HepG2 (cell line): ENCODE results near the gene YPEL3. TPM values are rescaled to one million over a fixed set of nuclear protein-coding genes. Genes with fewer than 3 reads are reported as not detected.
A peak's percentile ranks its signal among the peaks of the same experiment; 100 is the strongest.

ENCODE experiments used
- FOXJ3 ChIP-seq: sonication (generic); formaldehyde crosslinking; IDR thresholded peaks from 2 replicates; pipeline ENCODE4 v1.4.0; 2020; ENCODE audit warnings: missing genetic modification reagents, mild to moderate bottlenecking, borderline replicate concordance
- KMT2A ChIP-seq: sonication (generic); formaldehyde crosslinking; IDR thresholded peaks from 2 replicates; pipeline ENCODE4 v1.4.0; 2020; ENCODE audit warnings: missing genetic modification reagents
- MLLT10 ChIP-seq: sonication (generic); formaldehyde crosslinking; IDR thresholded peaks from 2 replicates; pipeline ENCODE4 v1.4.0; 2020; ENCODE audit warnings: missing genetic modification reagents
- PCBP1 ChIP-seq: fragments of 200-400 bp; formaldehyde crosslinking; IDR thresholded peaks from 2 replicates; pipeline ENCODE4 v1.6.1; 2017; ENCODE audit warnings: mild to moderate bottlenecking, low read depth, low read length, borderline replicate concordance
- SETDB1 ChIP-seq: sonication (generic); formaldehyde crosslinking; IDR thresholded peaks from 2 replicates; pipeline ENCODE4 v1.5.1; 2020; ENCODE audit warnings: missing genetic modification reagents, mild to moderate bottlenecking, borderline replicate concordance
- SOX13 ChIP-seq, 3 experiments: fragments of 450-650 bp in 1 of 3; sonication (generic) in 1 of 3; formaldehyde crosslinking in 1 of 3; IDR thresholded peaks in 2 of 3; conservative IDR thresholded peaks in 1 of 3; 2 replicates each; pipeline versions ENCODE4 v1.5.0 to v1.6.1; 2016 to 2020; ENCODE audit warnings: antibody characterized with exemption in 1 of 3, mild to moderate bottlenecking in 1 of 3, missing compliant biosample characterization in 1 of 3, missing genetic modification reagents in 1 of 3, moderate library complexity in 1 of 3
- ZBTB20 ChIP-seq: sonication (generic); formaldehyde crosslinking; IDR thresholded peaks from 2 replicates; pipeline ENCODE4 v1.8.1; 2023; ENCODE audit warnings: missing genetic modification reagents, low read depth, mild to moderate bottlenecking, borderline replicate concordance
- ZBTB3 ChIP-seq: sonication (generic); formaldehyde crosslinking; IDR thresholded peaks from 2 replicates; pipeline ENCODE4 v1.4.0; 2020; ENCODE audit warnings: low read depth, mild to moderate bottlenecking, moderate library complexity, missing genetic modification reagents, borderline replicate concordance
- ZBTB43 ChIP-seq: sonication (generic); formaldehyde crosslinking; conservative IDR thresholded peaks from 2 replicates; pipeline ENCODE4 v1.4.0; 2020; ENCODE audit warnings: missing genetic modification reagents
- ZKSCAN1 ChIP-seq: fragments of 150-350 bp; IDR thresholded peaks from 2 replicates; pipeline ENCODE4 v1.6.1; 2014; ENCODE audit warnings: low read length
- ZMYM2 ChIP-seq: sonication (generic); formaldehyde crosslinking; IDR thresholded peaks from 2 replicates; pipeline ENCODE4 v1.8.0; 2022; ENCODE audit warnings: mild to moderate bottlenecking, missing genetic modification reagents
- ZNF282 ChIP-seq: fragments of 450-650 bp; IDR thresholded peaks from 2 replicates; pipeline ENCODE4 v1.6.1; 2018; ENCODE audit not compliant: partially characterized antibody
- ZNF350 ChIP-seq: sonication (generic); formaldehyde crosslinking; IDR thresholded peaks from 2 replicates; pipeline ENCODE4 v1.4.0; 2020; ENCODE audit warnings: mild to moderate bottlenecking, low read depth, missing genetic modification reagents, borderline replicate concordance
- ZNF788 ChIP-seq: sonication (generic); formaldehyde crosslinking; IDR thresholded peaks from 2 replicates; pipeline ENCODE4 v1.5.0; 2020; ENCODE audit warnings: mild to moderate bottlenecking, missing genetic modification reagents, borderline replicate concordance
- polyA plus RNA-seq, 8 experiments: library from polyadenylated mRNA; depleted of rRNA in 3 of 8; stranded (reverse) in 7 of 8; unstranded in 1 of 8; fragments of >200 nt; fragmentation: Illumina TruSeq in 4 of 8; extraction: Trizol in 4 of 8; gene quantifications; 2 replicates each; pipeline versions ENCODE4 v1.2.1 to v1.2.3, GENCODE V29; 2011 to 2016; ENCODE audit warnings: low read depth in 4 of 8, missing spikeins in 1 of 8, mixed read lengths in 1 of 8; ENCODE audit not compliant: insufficient read depth in 1 of 8
- total RNA-seq, 5 experiments: library from RNA; depleted of rRNA; stranded (reverse); fragments of >200 nt; fragmentation: Illumina TruSeq; extraction: Trizol; gene quantifications; 2 replicates each; pipeline ENCODE4 v1.2.3, GENCODE V29; 2016; ENCODE audit warnings: low read depth in 1 of 5
- TF ChIP-seq, protein P1 (sequence below): sonication (generic); formaldehyde crosslinking; IDR thresholded peaks from 2 replicates; pipeline ENCODE4 v1.5.0; 2020; ENCODE audit warnings: mild to moderate bottlenecking, missing genetic modification reagents, borderline replicate concordance

Gene YPEL3
- total and polyA plus RNA-seq, 2 of the 13 experiments (the other 11 are each of a cell fraction or from before 2014, with no cell fraction given), result 5.4 to 47.0 TPM

GRCh38 chr16:30092373-30093010 is 3.5 kb downstream of the YPEL3 start (continued):
- TF ChIP-seq, protein P1, sequence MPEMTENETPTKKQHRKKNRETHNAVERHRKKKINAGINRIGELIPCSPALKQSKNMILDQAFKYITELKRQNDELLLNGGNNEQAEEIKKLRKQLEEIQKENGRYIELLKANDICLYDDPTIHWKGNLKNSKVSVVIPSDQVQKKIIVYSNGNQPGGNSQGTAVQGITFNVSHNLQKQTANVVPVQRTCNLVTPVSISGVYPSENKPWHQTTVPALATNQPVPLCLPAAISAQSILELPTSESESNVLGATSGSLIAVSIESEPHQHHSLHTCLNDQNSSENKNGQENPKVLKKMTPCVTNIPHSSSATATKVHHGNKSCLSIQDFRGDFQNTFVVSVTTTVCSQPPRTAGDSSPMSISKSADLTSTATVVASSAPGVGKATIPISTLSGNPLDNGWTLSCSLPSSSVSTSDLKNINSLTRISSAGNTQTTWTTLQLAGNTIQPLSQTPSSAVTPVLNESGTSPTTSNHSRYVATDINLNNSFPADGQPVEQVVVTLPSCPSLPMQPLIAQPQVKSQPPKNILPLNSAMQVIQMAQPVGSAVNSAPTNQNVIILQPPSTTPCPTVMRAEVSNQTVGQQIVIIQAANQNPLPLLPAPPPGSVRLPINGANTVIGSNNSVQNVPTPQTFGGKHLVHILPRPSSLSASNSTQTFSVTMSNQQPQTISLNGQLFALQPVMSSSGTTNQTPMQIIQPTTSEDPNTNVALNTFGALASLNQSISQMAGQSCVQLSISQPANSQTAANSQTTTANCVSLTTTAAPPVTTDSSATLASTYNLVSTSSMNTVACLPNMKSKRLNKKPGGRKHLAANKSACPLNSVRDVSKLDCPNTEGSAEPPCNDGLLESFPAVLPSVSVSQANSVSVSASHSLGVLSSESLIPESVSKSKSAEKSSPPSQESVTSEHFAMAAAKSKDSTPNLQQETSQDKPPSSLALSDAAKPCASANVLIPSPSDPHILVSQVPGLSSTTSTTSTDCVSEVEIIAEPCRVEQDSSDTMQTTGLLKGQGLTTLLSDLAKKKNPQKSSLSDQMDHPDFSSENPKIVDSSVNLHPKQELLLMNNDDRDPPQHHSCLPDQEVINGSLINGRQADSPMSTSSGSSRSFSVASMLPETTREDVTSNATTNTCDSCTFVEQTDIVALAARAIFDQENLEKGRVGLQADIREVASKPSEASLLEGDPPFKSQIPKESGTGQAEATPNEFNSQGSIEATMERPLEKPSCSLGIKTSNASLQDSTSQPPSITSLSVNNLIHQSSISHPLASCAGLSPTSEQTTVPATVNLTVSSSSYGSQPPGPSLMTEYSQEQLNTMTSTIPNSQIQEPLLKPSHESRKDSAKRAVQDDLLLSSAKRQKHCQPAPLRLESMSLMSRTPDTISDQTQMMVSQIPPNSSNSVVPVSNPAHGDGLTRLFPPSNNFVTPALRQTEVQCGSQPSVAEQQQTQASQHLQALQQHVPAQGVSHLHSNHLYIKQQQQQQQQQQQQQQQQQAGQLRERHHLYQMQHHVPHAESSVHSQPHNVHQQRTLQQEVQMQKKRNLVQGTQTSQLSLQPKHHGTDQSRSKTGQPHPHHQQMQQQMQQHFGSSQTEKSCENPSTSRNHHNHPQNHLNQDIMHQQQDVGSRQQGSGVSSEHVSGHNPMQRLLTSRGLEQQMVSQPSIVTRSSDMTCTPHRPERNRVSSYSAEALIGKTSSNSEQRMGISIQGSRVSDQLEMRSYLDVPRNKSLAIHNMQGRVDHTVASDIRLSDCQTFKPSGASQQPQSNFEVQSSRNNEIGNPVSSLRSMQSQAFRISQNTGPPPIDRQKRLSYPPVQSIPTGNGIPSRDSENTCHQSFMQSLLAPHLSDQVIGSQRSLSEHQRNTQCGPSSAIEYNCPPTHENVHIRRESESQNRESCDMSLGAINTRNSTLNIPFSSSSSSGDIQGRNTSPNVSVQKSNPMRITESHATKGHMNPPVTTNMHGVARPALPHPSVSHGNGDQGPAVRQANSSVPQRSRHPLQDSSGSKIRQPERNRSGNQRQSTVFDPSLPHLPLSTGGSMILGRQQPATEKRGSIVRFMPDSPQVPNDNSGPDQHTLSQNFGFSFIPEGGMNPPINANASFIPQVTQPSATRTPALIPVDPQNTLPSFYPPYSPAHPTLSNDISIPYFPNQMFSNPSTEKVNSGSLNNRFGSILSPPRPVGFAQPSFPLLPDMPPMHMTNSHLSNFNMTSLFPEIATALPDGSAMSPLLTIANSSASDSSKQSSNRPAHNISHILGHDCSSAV (CRISPR knock-in tag), result no peak
- peak; percentile 70 for TF ChIP-seq SOX13 (IDR thresholded peaks at IDR 0.05)
- TF ChIP-seq SOX13 (CRISPR knock-in tag; conservative IDR thresholded peaks at IDR 0.05 in 1 of 2, IDR thresholded peaks at IDR 0.05 in 1 of 2), result peak in 1 of 2 experiments; percentile 85; a peak in 2 of 4 replicates
- no peak for TF ChIP-seq ZKSCAN1
- no peak for TF ChIP-seq ZNF788 (CRISPR knock-in tag)
- TF ChIP-seq SETDB1 (CRISPR knock-in tag), result no peak
- no peak for TF ChIP-seq MLLT10
- TF ChIP-seq FOXJ3 (CRISPR knock-in tag), result peak; percentile 49
- peak; percentile 83; the same call in 1 of the 2 replicates for TF ChIP-seq ZBTB3 (CRISPR knock-in tag)
- TF ChIP-seq ZMYM2 (CRISPR knock-in tag), result peak; percentile 95
- TF ChIP-seq PCBP1, result 0 out of 2 replicates have a peak, but pooled peaks have one; percentile 39
- TF ChIP-seq KMT2A (CRISPR knock-in tag), result no peak
- no peak for TF ChIP-seq ZBTB20 (CRISPR knock-in tag)
- no peak for TF ChIP-seq ZNF282
- TF ChIP-seq ZNF350, result peak; percentile 83
- TF ChIP-seq ZBTB43 (CRISPR knock-in tag), result no peak; the same call in 1 of the 2 replicates
